Panc1 (cell line): ENCODE results near the gene HSF5. TPM values are rescaled to one million over a fixed set of nuclear protein-coding genes. Genes with fewer than 3 reads are reported as not detected.

ENCODE experiments used
- ATAC-seq: fragments of 200-7000 bp; cut with Tn5 transposase; 2 replicates; pipeline ENCODE4 v1.9.1; 2020; ENCODE audit warnings: mild to moderate bottlenecking, moderate library complexity
- BruUV-seq: library from RNA; stranded (reverse); fragments of 400-500 nt; replicated peaks from 2 replicates; lab custom pipeline; 2021; lab: Mats Ljungman, UMichigan
- CTCF ChIA-PET: fragments of 300-600 bp; sonication (Branson Sonifier 250); formaldehyde crosslinking; loops from one replicate; lab custom pipeline; 2022; ENCODE audit warnings: antibody characterized with exemption; lab: Charles Lee
- POLR2A ChIA-PET: fragments of 300-600 bp; sonication (Branson Sonifier 250); formaldehyde crosslinking; loops from one replicate; lab custom pipeline; 2022; ENCODE audit warnings: antibody characterized with exemption; lab: Charles Lee
- DNase-seq: peaks from one replicate; pipeline ENCODE4 v3.0.0-alpha.2; 2010; ENCODE audit warnings: low read depth, low spot score
- H3K27ac ChIP-seq: 2 replicates; pipeline ENCODE4 v1.5.1; 2011; ENCODE audit warnings: mild to moderate bottlenecking, low read length, inconsistent platforms
- H3K27me3 ChIP-seq: fragments of 200-500 bp; sonication (Bioruptor generic); 2 replicates; pipeline ENCODE4 v1.6.0; 2014; ENCODE audit warnings: low read length, inconsistent platforms; ENCODE audit not compliant: control insufficient read depth, insufficient read depth
- H3K36me3 ChIP-seq: fragments of 200-500 bp; sonication (Bioruptor generic); 2 replicates; pipeline ENCODE4 v1.5.1; 2014; ENCODE audit warnings: inconsistent platforms, mild to moderate bottlenecking, low read length, moderate library complexity; ENCODE audit not compliant: control insufficient read depth, insufficient read depth
- H3K4me1 ChIP-seq: 2 replicates; pipeline ENCODE4 v1.5.1; 2011; ENCODE audit warnings: inconsistent platforms, mild to moderate bottlenecking, low read length, moderate library complexity; ENCODE audit not compliant: control insufficient read depth, insufficient read depth
- H3K4me3 ChIP-seq, 2 experiments: 2 replicates each; pipeline ENCODE4 v1.5.1; 2011 to 2012; ENCODE audit warnings: low read depth in 2 of 2, low read length in 2 of 2, mild to moderate bottlenecking in 2 of 2, inconsistent platforms in 1 of 2, moderate library complexity in 1 of 2
- H3K9me3 ChIP-seq: fragments of 200-500 bp; sonication (Bioruptor generic); 2 replicates; pipeline ENCODE4 v1.5.1; 2014; ENCODE audit warnings: low read depth, mild to moderate bottlenecking, inconsistent platforms, low read length, moderate library complexity; ENCODE audit not compliant: control insufficient read depth, insufficient read depth
- CTCF ChIP-seq: fragments of 450-650 bp; IDR thresholded peaks from 2 replicates; pipeline ENCODE4 v1.5.1; 2017; ENCODE audit warnings: mild to moderate bottlenecking
- POLR2AphosphoS5 ChIP-seq: IDR thresholded peaks from 2 replicates; pipeline ENCODE4 v1.6.1; 2012; ENCODE audit warnings: mild to moderate bottlenecking, low read depth, low read length, moderate library complexity
- REST ChIP-seq, 2 experiments: IDR thresholded peaks; 2 replicates each; pipeline ENCODE4 v1.6.1; 2011 to 2012; ENCODE audit warnings: low read depth in 2 of 2, control low read depth in 1 of 2, low read length in 1 of 2, mild to moderate bottlenecking in 1 of 2, moderate library complexity in 1 of 2; ENCODE audit not compliant: insufficient read depth in 1 of 2
- SIN3A ChIP-seq: IDR thresholded peaks from 2 replicates; pipeline ENCODE4 v1.6.1; 2012; ENCODE audit warnings: low read depth, mild to moderate bottlenecking, low read length, moderate library complexity, borderline replicate concordance; ENCODE audit not compliant: insufficient read depth
- TCF7L2 ChIP-seq: IDR thresholded peaks from 2 replicates; pipeline ENCODE4 v1.6.1; 2011; ENCODE audit warnings: mild to moderate bottlenecking, low read depth, low read length, inconsistent platforms
- in situ Hi-C: cut with HindIII; loops from 2 replicates; pipeline ENCODE4 v1.10.0; 2016; ENCODE audit warnings: low sequenced_read_pairs, low pct_unique_long_range_greater_than_20kb
- intact Hi-C: fragments of 100-400 bp; cut with micrococcal nuclease; formaldehyde crosslinking; loops from one replicate; pipeline ENCODE4 v1.10.0; 2022; ENCODE audit not compliant: unreplicated experiment
- total RNA-seq: library from RNA; stranded (reverse); gene quantifications from one replicate; pipeline ENCODE4 v1.2.1, GENCODE V29; 2021; ENCODE audit not compliant: unreplicated experiment

The HSF5 gene
- total RNA-seq, 1 experiment from 2014 or later: not detected

- DNase-seq (no peak), ATAC-seq (no peak)
- H3K4me1 ChIP-seq: no peaks in the 10 kb centered on the region
- H3K27me3 ChIP-seq: no peaks in the 10 kb centered on the region
- H3K27ac ChIP-seq: no peak overlapping the region
- POLR2A ChIA-PET: no interaction called here
- intact Hi-C loops (no loop called here), in situ Hi-C loops (no loop called here)
- no TSS peak for BruUV-seq
- CTCF ChIA-PET: no interaction called here
- H3K4me3 ChIP-seq: no peak overlapping the region
- no peaks in the 10 kb centered on the region for H3K9me3 ChIP-seq
- no peaks in the 10 kb centered on the region for H3K36me3 ChIP-seq
- no peak for TF ChIP-seq TCF7L2
- TF ChIP-seq CTCF: no peak
- TF ChIP-seq POLR2AphosphoS5: no peak
- no peak for TF ChIP-seq REST (IDR thresholded peaks at IDR 0.05; ENCODE audit: insufficient read depth in 1 of 2, low read depth in 2 of 2, low read length in 1 of 2)
- TF ChIP-seq SIN3A: no peak
Measured at GRCh38 chr17:58379511-58379824, 108.7 kb downstream of the HSF5 start.

DNA sequence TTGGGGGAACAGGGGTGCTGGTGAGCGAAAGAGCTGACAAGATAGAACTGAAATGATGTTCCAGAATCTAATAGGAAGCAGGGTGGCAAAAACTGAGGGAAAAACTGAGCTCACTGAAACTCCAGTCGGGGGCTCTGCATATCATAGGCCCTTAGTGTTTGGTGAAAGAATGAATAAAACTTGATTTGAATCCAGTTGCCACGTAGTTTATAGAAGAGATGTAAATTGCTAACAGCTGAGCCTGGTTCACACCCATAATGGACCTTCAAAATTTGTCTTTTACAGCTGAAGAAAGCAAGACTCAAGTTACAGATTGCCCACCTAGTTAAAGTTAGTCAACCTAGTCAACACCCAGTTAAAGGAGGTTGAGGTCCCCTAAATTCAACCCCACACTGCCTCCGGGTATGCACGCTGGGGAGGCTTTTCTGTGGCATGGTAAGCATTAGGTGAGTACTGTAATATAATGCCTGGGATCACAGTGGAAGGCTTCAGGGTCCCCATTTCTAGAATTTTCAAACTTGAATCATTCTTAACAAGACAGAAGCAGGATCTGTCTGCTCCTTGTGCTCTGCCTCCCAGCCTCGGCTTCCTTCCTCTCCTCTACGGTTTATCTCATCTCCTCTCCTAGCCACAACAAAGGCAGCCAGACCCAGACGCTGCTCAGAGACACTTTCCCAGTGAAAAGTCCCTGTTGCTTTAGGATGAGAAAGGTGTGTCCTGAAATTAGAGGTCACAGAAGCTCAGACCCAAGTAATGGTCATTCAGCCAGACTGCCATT lies 109.3 kb downstream of the HSF5 start:
- Histone ChIP-seq H3K9me3 (no peaks in the 10 kb centered on the region), H3K36me3 (no peaks in the 10 kb centered on the region), H3K4me3 (no peak overlapping the region), H3K27ac (no peak overlapping the region), H3K27me3 (no peaks in the 10 kb centered on the region), H3K4me1 (no peaks in the 10 kb centered on the region)
- intact Hi-C loops (no loop called here), in situ Hi-C loops (no loop called here)
- CTCF ChIA-PET: no interaction called here
- POLR2A ChIA-PET: no interaction called here
- BruUV-seq: no TSS peak
- TF ChIP-seq REST (IDR thresholded peaks at IDR 0.05; ENCODE audit: insufficient read depth in 1 of 2, low read depth in 2 of 2, low read length in 1 of 2) (no peak), POLR2AphosphoS5 (no peak), TCF7L2 (no peak), CTCF (no peak), SIN3A (no peak)
- DNase-seq: no peak
- no peak for ATAC-seq
